ENCODE results near the gene NDUFA13. TPM values are rescaled to one million over a fixed set of nuclear protein-coding genes. Genes with fewer than 3 reads are reported as not detected.
A peak's percentile ranks its signal among the peaks of the same experiment; 100 is the strongest.

Gene NDUFA13
- polyA plus RNA-seq, 1 experiment: 388 TPM

DNA sequence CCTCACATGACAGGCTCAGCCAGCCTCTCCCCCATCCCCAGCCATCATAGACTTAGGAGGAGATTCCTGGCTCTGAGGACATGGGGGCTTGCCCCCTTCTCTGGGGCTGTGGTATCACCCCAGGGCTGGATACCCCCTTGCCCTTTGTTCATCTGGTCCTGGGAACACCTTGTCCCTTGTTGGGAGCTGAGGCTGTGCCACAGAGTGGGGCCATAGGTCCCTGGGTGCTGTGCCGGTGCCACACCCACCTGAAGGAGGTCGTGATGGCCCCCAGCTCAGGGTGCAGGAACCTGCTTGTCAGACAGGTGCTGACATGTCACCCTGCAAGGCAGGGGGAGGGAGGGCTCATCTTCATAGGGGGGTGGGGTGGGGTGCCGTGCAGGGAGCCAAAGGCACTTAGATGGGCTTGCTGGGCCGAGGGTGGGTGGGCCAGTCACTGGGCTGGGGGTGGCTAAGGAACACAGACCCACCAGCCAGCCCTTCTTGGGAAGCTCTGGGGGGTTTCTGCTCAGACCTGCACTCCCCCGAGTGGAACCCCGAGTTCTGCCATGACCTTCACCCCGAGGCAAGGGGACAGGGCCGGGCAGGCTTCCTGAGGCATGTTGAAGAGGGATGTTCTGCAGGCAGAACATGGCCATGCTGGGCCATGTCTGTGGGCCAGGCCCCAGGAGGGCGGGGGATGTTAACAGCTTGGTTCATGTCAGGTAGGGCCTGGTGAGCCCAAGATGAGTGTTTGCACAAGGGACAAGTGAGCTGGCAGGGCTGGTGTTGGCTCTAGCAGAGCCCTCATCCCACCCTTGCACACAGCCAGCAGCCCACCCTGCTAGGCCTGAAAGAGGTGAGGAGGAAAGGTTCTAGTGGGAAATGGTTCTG, 28.7 kb upstream of the NDUFA13 start:
- no peaks in the 10 kb centered on the region; the same call in 1 of the 2 replicates for H3K9me3 ChIP-seq (ENCODE audit: control insufficient read depth, insufficient read depth, low read length)
- no peak overlapping the region for H3K4me3 ChIP-seq (ENCODE audit: low read depth, low read length)
- CTCF ChIA-PET: interaction anchor here (0.7 to 1.3 kb wide), 3 partner anchors 9 to 144 kb away, joined by 3 to 4 read pairs (median 3); no protein-coding TSS in a partner anchor
- TF ChIP-seq, protein P1, sequence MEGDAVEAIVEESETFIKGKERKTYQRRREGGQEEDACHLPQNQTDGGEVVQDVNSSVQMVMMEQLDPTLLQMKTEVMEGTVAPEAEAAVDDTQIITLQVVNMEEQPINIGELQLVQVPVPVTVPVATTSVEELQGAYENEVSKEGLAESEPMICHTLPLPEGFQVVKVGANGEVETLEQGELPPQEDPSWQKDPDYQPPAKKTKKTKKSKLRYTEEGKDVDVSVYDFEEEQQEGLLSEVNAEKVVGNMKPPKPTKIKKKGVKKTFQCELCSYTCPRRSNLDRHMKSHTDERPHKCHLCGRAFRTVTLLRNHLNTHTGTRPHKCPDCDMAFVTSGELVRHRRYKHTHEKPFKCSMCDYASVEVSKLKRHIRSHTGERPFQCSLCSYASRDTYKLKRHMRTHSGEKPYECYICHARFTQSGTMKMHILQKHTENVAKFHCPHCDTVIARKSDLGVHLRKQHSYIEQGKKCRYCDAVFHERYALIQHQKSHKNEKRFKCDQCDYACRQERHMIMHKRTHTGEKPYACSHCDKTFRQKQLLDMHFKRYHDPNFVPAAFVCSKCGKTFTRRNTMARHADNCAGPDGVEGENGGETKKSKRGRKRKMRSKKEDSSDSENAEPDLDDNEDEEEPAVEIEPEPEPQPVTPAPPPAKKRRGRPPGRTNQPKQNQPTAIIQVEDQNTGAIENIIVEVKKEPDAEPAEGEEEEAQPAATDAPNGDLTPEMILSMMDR (IDR thresholded peaks at IDR 0.05; ENCODE audit: low read depth, low read length): no peak
- no peak overlapping the region for H3K27ac ChIP-seq (ENCODE audit: low read depth, low read length)
- DNase-seq (ENCODE audit: low read depth, low spot score): no peak
- no peaks in the 10 kb centered on the region for H3K27me3 ChIP-seq (ENCODE audit: control insufficient read depth, insufficient read depth, low read length)
- POLR2A ChIA-PET: interaction anchor here (1.4 kb wide), 1 partner anchor 82 kb away, joined by 5 read pairs; the partner anchor contains the start of gene GATAD2A

DNA sequence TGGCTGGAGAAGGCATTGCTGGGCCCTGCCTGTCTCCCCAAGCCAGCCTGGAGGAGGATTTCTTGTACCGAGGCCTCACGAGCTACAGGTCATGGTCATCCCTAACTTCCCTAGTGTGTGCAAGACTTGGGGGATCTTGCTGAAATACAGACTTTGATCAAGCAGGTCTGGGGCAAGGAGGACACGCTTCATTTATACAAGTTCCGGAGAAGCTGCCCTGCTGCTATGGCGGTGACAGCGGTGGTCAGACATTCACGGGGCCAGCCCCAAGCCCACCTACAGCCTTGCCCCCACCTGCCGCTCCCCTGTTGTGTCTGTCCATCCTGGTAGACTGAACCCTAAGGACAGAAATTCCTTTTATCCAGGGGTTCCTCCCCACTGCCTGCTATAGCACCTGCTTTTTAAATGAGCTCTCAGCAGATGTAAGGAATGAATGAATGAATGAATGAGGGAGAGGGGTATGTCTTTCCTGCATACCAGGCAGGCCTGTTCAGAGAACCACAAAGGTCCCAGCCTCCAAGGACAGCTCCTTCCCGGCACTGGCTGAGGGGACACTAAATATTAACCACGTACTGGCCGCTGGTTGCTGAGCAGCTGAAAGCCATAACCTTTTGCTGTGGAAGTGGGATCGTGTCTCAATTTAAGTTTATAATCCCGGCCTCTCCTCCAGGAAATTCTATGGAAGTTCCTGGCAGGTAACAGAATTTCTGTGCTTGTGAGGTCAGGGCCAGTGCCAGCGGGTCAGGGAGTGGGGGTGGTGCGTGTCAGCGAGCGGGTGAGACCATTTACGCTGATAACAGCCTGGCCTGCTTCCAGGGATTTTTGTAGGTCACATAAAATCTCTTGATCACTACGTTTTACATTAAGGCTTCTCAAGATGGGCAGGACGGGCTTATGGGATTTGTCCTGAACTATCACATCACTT, 27.8 kb upstream of the NDUFA13 start:
- DNase-seq (ENCODE audit: low read depth, low spot score): no peak
- POLR2A ChIA-PET: interaction anchor here (1.4 to 1.5 kb wide), 2 partner anchors 83 to 124 kb away, joined by 3 to 5 read pairs; partner anchors contain the start of gene GATAD2A
- H3K27me3 ChIP-seq (ENCODE audit: control insufficient read depth, insufficient read depth, low read length): no peaks in the 10 kb centered on the region
- no peak overlapping the region for H3K4me3 ChIP-seq (ENCODE audit: low read depth, low read length)
- TF ChIP-seq, protein P1 (IDR thresholded peaks at IDR 0.05; ENCODE audit: low read depth, low read length): no peak
- H3K9me3 ChIP-seq (ENCODE audit: control insufficient read depth, insufficient read depth, low read length): no peaks in the 10 kb centered on the region; the same call in 1 of the 2 replicates
- peak overlapping the region; percentile 90 for H3K27ac ChIP-seq (ENCODE audit: low read depth, low read length)
- CTCF ChIA-PET: interaction anchor here (0.7 to 5.5 kb wide), 4 partner anchors 10 to 145 kb away, joined by 3 to 147 read pairs (median 4); no protein-coding TSS in a partner anchor

DNA sequence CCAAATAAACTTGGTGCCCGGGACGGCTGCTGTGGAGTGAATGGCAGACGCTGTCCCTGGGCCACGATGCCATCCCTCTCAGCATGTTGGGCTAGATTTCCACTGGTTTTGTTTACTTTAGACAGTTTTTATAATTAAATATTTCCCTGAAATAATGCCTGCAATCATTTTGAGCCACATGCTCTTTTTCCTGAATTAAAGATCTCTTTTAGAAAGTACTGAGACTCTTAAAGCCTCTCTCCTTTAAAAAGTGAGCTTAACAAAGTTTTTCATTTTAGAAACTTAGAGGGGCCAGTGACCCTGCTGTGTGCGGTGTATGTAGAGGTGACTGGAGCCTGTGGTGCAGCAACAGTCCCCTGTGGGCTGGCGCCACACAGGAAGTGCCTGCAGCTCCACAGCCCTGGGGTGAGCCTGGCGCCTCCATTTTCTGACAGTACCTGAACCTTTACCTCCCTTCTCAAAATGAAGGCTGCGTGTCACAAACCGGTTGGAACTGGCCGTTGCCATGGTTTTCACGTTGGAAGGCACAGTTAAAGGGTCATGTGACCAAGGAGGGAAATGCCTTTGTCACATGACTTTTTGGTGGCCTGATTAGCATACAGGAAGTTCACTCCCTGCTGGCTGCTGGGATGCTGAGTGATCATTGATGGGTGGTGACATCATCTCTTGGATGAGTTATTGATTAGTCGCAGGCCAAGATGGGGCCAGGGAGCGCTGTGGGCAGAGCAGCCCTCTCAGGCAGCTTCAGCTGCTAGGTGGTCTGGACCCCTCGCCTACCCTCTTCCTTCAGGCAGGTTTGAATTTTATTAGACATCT, 26.9 kb upstream of the NDUFA13 start:
- POLR2A ChIA-PET: interaction anchor here (1.4 to 1.5 kb wide), 2 partner anchors 84 to 125 kb away, joined by 3 to 5 read pairs; partner anchors contain the start of gene GATAD2A
- Histone ChIP-seq H3K27ac (ENCODE audit: low read depth, low read length) (peak overlapping the region; percentile 90), H3K27me3 (ENCODE audit: control insufficient read depth, insufficient read depth, low read length) (no peaks in the 10 kb centered on the region), H3K4me3 (ENCODE audit: low read depth, low read length) (peak overlapping the region; percentile 25), H3K9me3 (ENCODE audit: control insufficient read depth, insufficient read depth, low read length) (no peaks in the 10 kb centered on the region; the same call in 1 of the 2 replicates)
- CTCF ChIA-PET: interaction anchor here (0.8 to 5.5 kb wide), 7 partner anchors 27 to 147 kb away, joined by 3 to 147 read pairs (median 7); partner anchors contain the start of genes GATAD2A, NDUFA13 and TSSK6
- peak; percentile 69 for DNase-seq (ENCODE audit: low read depth, low spot score)
- TF ChIP-seq, protein P1 (IDR thresholded peaks at IDR 0.05; ENCODE audit: low read depth, low read length): no peak

DNA sequence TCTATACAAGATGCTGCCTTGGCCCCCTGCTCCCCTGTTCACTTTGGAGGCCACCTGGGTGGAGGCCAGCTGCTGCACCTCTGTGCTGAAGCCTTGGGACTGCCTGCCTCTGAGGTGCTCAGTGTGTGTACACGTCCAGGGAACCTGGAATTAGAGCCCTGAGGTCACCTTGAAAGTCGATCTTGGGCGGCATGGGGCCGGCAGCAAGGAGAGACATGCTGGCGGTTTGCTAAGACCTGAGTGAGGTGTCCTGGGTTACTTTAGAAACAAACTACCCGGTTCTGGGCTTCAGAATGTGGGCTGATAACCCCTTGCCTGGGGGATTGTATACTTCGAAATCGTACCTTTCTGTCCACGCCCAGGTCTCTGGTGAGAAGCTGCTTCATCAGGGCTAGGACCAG, 26.2 kb upstream of the NDUFA13 start:
- no peak overlapping the region for H3K4me3 ChIP-seq (ENCODE audit: low read depth, low read length)
- POLR2A ChIA-PET: interaction anchor here (1.5 kb wide), 1 partner anchor 126 kb away, joined by 3 read pairs; no protein-coding TSS in a partner anchor
- DNase-seq (ENCODE audit: low read depth, low spot score): no peak
- CTCF ChIA-PET: interaction anchor here (0.8 to 5.5 kb wide), 16 partner anchors 8 to 152 kb away, joined by 3 to 147 read pairs (median 4); partner anchors contain the start of genes GATAD2A, NDUFA13 and TSSK6
- no peaks in the 10 kb centered on the region for H3K27me3 ChIP-seq (ENCODE audit: control insufficient read depth, insufficient read depth, low read length)
- TF ChIP-seq, protein P1 (IDR thresholded peaks at IDR 0.05; ENCODE audit: low read depth, low read length): no peak
- no peaks in the 10 kb centered on the region; the same call in 1 of the 2 replicates for H3K9me3 ChIP-seq (ENCODE audit: control insufficient read depth, insufficient read depth, low read length)
- H3K27ac ChIP-seq (ENCODE audit: low read depth, low read length): peak overlapping the region; percentile 90
